DND-41 (cell line): ENCODE data around the gene PRR29.
"Not testable (repeated sequence)": the region's sequence is repeated elsewhere in the genome, so short reads cannot be mapped to it uniquely, and the experiment has no call there.

Source experiments
- ATAC-seq: fragments of 200-7000 bp; cut with Tn5 transposase; 3 replicates; pipeline ENCODE4 v1.9.1; 2021; ENCODE audit warnings: low read depth; ENCODE audit not compliant: insufficient read depth
- DNase-seq: peaks from one replicate; pipeline ENCODE4 v3.0.0-alpha.2; 2020
- H2AFZ ChIP-seq: 2 replicates; pipeline ENCODE4 v1.6.0; 2012; ENCODE audit warnings: low read depth, low read length
- H3K27ac ChIP-seq: 2 replicates; pipeline ENCODE4 v1.5.1; 2012; ENCODE audit warnings: low read length, inconsistent platforms
- H3K27me3 ChIP-seq: fragments of 200-600 bp; sonication (generic); 2 replicates; pipeline ENCODE4 v1.6.0; 2012; ENCODE audit warnings: low read length, mild to moderate bottlenecking, inconsistent platforms; ENCODE audit not compliant: insufficient read depth, poor library complexity
- H3K36me3 ChIP-seq: 2 replicates; pipeline ENCODE4 v1.5.1; 2012; ENCODE audit warnings: low read length, inconsistent platforms; ENCODE audit not compliant: insufficient read depth
- H3K4me1 ChIP-seq: 2 replicates; pipeline ENCODE4 v1.5.1; 2012; ENCODE audit warnings: mild to moderate bottlenecking, low read length; ENCODE audit not compliant: insufficient read depth
- H3K4me2 ChIP-seq: 2 replicates; pipeline ENCODE4 v1.6.0; 2012; ENCODE audit warnings: mild to moderate bottlenecking, moderate library complexity, low read length, inconsistent platforms; ENCODE audit not compliant: insufficient read depth
- H3K4me3 ChIP-seq, 2 experiments: fragments of 200-600 bp in 1 of 2; shearing (Covaris generic) in 1 of 2; 2 replicates each; pipeline ENCODE4 v1.5.1; 2012 to 2016; ENCODE audit warnings: inconsistent platforms in 2 of 2, low read length in 2 of 2, mild to moderate bottlenecking in 2 of 2, low read depth in 1 of 2, moderate library complexity in 1 of 2
- H3K79me2 ChIP-seq: 2 replicates; pipeline ENCODE4 v1.6.0; 2012; ENCODE audit warnings: low read length, inconsistent platforms; ENCODE audit not compliant: insufficient read depth
- H3K9ac ChIP-seq: 2 replicates; pipeline ENCODE4 v1.6.0; 2012; ENCODE audit warnings: low read depth, mild to moderate bottlenecking, inconsistent platforms, low read length, moderate library complexity
- H3K9me3 ChIP-seq: 2 replicates; pipeline ENCODE4 v1.5.1; 2012; ENCODE audit warnings: low read length, moderate library complexity, mild to moderate bottlenecking, inconsistent platforms; ENCODE audit not compliant: insufficient read depth, severe bottlenecking
- H4K20me1 ChIP-seq: 2 replicates; pipeline ENCODE4 v1.6.0; 2012; ENCODE audit warnings: low read length; ENCODE audit not compliant: insufficient read depth
- EZH2 ChIP-seq: IDR thresholded peaks from 3 replicates; pipeline ENCODE4 v1.6.1; 2012; ENCODE audit warnings: borderline replicate concordance, low read depth, mild to moderate bottlenecking, moderate library complexity, low read length, inconsistent platforms; ENCODE audit not compliant: severe bottlenecking
- TF ChIP-seq, protein P1 (sequence below): IDR thresholded peaks from 2 replicates; pipeline ENCODE4 v1.5.1; 2012; ENCODE audit warnings: borderline replicate concordance, low read length, moderate library complexity, mild to moderate bottlenecking; ENCODE audit not compliant: poor library complexity, severe bottlenecking; ENCODE audit errors: extremely low read depth

PRR29 gene

DNA sequence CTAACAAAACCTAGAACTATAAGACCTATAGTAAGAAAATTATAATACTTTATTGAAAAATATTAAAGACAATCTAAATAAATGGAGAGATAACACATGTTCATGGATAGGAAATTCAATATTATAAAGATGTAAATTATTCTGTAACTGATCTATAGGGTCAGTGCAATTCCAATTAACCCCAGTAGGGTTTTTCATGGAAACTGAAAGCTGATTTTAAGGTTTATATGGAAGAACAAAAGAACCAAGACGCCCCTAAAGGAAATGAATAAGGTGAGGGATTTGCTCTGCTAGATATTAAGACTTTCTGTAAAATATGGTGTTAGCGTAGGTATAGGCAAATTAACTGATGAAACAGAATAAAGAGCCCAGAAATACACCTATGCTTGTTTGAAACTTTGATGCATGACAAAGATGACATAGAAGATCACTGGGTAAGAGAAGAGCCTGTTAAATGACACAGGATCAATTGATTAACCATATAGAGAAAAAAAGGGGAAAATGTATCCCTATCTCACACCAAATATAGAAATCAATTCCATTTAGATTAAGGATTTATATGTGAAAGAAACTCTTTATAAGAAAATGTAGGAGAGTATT, 19.3 kb downstream of the PRR29 start:
- Histone ChIP-seq H3K79me2 (peaks cover 65% of the 10 kb centered on the region), H3K27ac (peak overlapping the region; percentile 49), H3K4me3 (no peak overlapping the region), H3K4me1 (peaks cover 78% of the 10 kb centered on the region), H2AFZ (no peak overlapping the region), H4K20me1 (no peaks in the 10 kb centered on the region), H3K36me3 (no peaks in the 10 kb centered on the region), H3K9ac (no peak overlapping the region), H3K27me3 (no peaks in the 10 kb centered on the region), H3K4me2 (peak overlapping the region; percentile 32), H3K9me3 (no peaks in the 10 kb centered on the region)
- ATAC-seq (no peak), DNase-seq (no peak)
- TF ChIP-seq, protein P1, sequence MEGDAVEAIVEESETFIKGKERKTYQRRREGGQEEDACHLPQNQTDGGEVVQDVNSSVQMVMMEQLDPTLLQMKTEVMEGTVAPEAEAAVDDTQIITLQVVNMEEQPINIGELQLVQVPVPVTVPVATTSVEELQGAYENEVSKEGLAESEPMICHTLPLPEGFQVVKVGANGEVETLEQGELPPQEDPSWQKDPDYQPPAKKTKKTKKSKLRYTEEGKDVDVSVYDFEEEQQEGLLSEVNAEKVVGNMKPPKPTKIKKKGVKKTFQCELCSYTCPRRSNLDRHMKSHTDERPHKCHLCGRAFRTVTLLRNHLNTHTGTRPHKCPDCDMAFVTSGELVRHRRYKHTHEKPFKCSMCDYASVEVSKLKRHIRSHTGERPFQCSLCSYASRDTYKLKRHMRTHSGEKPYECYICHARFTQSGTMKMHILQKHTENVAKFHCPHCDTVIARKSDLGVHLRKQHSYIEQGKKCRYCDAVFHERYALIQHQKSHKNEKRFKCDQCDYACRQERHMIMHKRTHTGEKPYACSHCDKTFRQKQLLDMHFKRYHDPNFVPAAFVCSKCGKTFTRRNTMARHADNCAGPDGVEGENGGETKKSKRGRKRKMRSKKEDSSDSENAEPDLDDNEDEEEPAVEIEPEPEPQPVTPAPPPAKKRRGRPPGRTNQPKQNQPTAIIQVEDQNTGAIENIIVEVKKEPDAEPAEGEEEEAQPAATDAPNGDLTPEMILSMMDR: peak; percentile 35
- TF ChIP-seq EZH2: no peak

DNA sequence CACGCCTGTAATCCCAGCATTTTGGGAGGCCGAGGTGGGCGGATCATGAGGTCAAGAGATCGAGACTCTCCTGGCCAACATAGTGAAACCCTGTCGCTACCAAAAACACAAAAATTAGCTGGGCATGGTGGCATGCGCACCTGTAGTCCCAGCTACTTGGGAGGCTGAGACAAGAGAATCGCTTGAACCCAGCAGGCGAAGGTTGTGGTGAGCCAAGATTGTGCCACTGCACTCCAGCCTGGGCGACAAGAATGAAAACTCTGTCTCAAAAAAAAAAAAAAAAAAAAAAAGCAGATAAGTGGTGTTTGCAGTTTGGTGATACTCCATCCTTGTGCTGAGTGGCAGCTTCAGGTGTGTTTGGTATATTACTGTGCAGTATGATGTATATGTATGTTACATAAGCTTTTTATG, 21.4 kb downstream of the PRR29 start:
- not testable (repeated sequence) for H4K20me1 ChIP-seq, ATAC-seq, H3K36me3 ChIP-seq, H3K27me3 ChIP-seq, H3K9me3 ChIP-seq, H2AFZ ChIP-seq
- Histone ChIP-seq H3K27ac (peak overlapping the region; percentile 95), H3K4me1 (peaks cover 72% of the 10 kb centered on the region), H3K4me3 (peak overlapping the region; percentile 43 to 73; a peak in 3 of 4 replicates), H3K79me2 (peaks cover 48% of the 10 kb centered on the region), H3K4me2 (peak overlapping the region; percentile 89), H3K9ac (peak overlapping the region; percentile 67)
- peak; percentile 42 for DNase-seq

DNA sequence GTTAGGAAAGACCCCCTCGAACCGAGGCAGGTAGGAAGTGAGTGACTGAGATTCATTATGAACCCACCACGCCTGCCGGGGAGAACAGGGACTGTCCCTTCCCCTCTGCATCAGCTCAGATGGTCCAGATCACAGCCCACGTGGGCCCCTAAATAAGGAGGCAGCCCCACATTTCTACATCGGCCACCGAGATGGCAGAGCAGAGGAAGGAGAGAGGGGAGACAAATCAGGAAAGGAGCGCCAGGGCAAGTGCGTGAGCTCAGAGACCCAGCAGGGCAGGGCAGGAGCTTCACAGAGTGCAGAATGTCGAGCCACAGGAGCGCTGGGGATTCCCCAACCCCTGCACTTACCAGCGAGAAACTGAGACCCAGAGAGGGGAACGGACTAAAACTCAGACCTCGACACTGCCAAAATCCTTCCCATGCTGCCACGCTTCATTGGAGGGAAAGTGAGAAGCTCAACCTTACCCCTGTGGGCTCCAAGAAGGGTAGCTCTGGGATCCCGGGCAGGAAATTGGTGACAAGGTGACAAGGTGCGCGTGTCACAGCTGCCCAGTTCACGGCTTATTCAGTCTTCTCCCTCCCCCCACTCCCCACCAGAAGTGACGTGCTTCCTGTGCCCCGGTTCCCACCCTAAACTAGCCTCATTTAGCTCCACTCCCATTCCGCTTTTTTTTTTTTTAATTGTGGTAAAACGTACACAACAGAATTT, 22.1 kb downstream of the PRR29 start, which contains the start of gene ICAM2:
Gene ICAM2 (minus strand): TSS at position 578 of the 711 bp plus-strand sequence. CDS start 13,942 bp downstream, outside the sequence.
- Histone ChIP-seq H2AFZ (peak within 1 kb of the TSS; percentile 87), H3K9ac (peak within 1 kb of the TSS; percentile 67)
- DNase-seq: peak; percentile 91

More for the DNA sequence above, 22.1 kb downstream of the PRR29 start, which contains the start of gene ICAM2:
- no peaks in the 10 kb centered on the region for H3K27me3 ChIP-seq
- peak; percentile 84 for ATAC-seq
- H3K4me2 ChIP-seq: peak within 1 kb of the TSS; percentile 89
- peak within 1 kb of the TSS; percentile 43 to 73; a peak in 3 of 4 replicates for H3K4me3 ChIP-seq
- H3K4me1 ChIP-seq: peaks cover 65% of the 10 kb centered on the region
- no peaks in the 10 kb centered on the region for H3K36me3 ChIP-seq
- peak within 1 kb of the TSS; percentile 95 for H3K27ac ChIP-seq
- peaks cover 43% of the 10 kb centered on the region for H3K79me2 ChIP-seq
- no peaks in the 10 kb centered on the region for H4K20me1 ChIP-seq
- H3K9me3 ChIP-seq: no peaks in the 10 kb centered on the region
- TF ChIP-seq EZH2: no peak
- TF ChIP-seq, protein P1: no peak
